IPS-18a (cell line): Measurements from ENCODE around the gene SCARF1.

ENCODE experiments used
- H3K27ac ChIP-seq: one replicate; pipeline ENCODE4 v1.5.1; 2013; ENCODE audit warnings: low read length
- H3K27me3 ChIP-seq: one replicate; pipeline ENCODE4 v1.6.1; 2013; ENCODE audit warnings: mild to moderate bottlenecking, low read length; ENCODE audit not compliant: control insufficient read depth, insufficient read depth
- H3K36me3 ChIP-seq: one replicate; pipeline ENCODE4 v1.6.1; 2013; ENCODE audit warnings: low read depth, low read length; ENCODE audit not compliant: control insufficient read depth
- H3K4me1 ChIP-seq: one replicate; pipeline ENCODE4 v1.6.1; 2013; ENCODE audit warnings: low read depth, low read length; ENCODE audit not compliant: control insufficient read depth
- H3K4me3 ChIP-seq: one replicate; pipeline ENCODE4 v1.5.1; 2013; ENCODE audit warnings: low read length
- H3K9ac ChIP-seq: one replicate; pipeline ENCODE4 v1.6.1; 2013; ENCODE audit warnings: mild to moderate bottlenecking, low read length, moderate library complexity
- H3K9me3 ChIP-seq: one replicate; pipeline ENCODE4 v1.6.1; 2013; ENCODE audit warnings: low read depth, low read length; ENCODE audit not compliant: control insufficient read depth

SCARF1 gene

DNA sequence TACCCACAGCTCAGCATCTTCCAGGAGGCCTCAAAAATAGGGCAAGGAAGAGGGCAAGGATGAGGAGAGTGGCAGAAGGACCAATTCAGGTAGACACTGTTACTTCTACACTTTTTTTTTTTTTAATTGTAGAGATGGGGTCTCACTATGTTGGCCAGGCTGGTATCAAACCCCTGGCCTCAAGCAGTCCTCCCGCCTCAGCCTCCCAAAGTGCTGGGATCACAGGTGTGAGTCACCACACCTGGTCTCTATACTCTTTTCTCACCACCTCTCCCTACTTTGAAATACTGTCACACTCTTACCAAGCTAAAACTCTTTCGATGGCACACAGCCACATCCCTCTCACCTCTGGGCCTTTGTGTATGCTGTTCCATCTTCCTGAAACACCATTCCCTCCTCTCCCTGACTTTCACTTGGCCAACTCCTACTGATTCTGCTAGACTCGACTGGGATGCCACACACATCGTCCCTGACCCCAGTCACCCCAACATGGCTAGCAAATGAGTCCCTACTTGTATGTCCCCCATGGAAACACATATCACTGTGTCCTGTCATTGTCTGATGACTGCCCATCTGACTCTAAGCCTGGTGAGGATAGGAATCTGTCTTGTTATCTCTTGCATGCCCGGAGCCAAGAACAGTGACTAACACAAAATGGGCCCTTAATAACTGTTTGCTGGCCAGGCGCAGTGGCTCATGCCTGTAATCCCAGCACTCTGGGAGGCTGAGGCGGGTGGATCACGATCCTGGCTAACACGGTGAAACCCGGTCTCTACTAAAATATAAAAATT, 9.7 kb downstream of the SCARF1 start:
- H3K27ac ChIP-seq, result no peak overlapping the region
- H3K9ac ChIP-seq, result no peak overlapping the region
- no peaks in the 10 kb centered on the region for H3K36me3 ChIP-seq
- no peak overlapping the region for H3K4me3 ChIP-seq
- no peaks in the 10 kb centered on the region for H3K4me1 ChIP-seq
- H3K9me3 ChIP-seq, result no peaks in the 10 kb centered on the region
- H3K27me3 ChIP-seq, result peaks cover 2% of the 10 kb centered on the region

DNA sequence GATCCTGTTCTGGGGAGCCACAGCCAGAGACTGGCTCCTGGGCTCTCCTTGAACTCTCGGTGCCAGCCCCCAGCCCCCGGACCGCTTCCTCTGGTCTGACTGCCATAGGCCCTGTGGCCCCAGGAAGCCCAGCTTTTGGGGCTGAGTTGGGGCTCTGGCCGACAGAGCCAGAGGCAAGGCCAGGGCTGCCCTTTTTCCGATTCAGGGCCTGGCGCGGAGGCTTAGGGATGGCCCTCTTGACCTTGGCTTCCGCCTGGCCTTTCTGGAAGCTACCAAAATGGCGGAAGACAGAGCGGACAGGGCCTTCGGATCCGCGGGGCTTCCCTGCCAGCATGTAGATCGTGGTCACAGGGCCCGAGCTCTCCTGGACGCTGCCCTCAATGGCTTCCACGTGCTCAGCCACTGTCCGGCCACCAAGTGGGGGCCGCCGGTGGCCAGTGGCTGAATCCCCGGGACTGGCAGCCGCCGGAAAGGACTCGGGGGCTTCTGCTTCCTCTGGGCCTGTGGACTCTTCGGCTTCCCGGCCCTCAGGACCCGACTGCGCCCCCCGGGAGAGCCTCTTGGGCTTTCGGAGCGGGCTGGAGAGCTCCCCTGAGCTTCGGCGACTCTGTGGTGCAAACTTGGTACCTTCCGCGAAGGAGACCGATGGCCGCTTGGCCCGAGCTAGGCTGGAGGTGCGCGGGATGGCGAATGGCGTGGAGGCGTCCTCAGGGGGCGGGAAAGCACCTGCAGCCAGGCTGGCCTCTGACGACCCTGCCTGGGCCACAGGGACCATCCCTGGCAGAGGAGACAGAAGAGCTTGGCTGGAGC, 10.5 kb downstream of the SCARF1 start:
- H3K4me3 ChIP-seq, result no peak overlapping the region
- H3K36me3 ChIP-seq, result no peaks in the 10 kb centered on the region
- no peak overlapping the region for H3K9ac ChIP-seq
- H3K9me3 ChIP-seq, result no peaks in the 10 kb centered on the region
- no peak overlapping the region for H3K27ac ChIP-seq
- H3K4me1 ChIP-seq, result no peaks in the 10 kb centered on the region
- H3K27me3 ChIP-seq, result peaks cover 10% of the 10 kb centered on the region

DNA sequence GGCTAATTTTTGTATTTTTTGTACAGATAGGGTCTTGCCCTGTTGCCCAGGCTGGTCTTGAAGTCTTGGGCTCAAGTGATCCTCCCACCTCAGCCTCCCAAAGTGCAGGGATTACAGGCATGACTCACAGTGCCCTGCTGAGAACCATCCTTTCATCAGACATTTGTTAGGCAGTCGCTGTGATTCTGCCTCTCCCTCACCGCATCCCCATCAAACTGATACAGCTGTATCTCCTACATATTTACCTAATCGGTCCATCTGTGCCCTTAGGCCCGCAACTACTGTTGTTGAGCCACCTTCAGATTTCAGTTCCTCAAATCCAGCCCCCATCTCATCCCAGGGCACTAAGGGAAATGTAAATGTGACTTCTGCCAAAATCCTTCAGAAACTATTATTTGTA, 14.9 kb downstream of the SCARF1 start:
- Histone ChIP-seq H3K9ac (no peak overlapping the region), H3K4me1 (peaks cover 8% of the 10 kb centered on the region), H3K27ac (no peak overlapping the region), H3K9me3 (no peaks in the 10 kb centered on the region), H3K27me3 (peaks cover 24% of the 10 kb centered on the region), H3K36me3 (no peaks in the 10 kb centered on the region), H3K4me3 (no peak overlapping the region)

DNA sequence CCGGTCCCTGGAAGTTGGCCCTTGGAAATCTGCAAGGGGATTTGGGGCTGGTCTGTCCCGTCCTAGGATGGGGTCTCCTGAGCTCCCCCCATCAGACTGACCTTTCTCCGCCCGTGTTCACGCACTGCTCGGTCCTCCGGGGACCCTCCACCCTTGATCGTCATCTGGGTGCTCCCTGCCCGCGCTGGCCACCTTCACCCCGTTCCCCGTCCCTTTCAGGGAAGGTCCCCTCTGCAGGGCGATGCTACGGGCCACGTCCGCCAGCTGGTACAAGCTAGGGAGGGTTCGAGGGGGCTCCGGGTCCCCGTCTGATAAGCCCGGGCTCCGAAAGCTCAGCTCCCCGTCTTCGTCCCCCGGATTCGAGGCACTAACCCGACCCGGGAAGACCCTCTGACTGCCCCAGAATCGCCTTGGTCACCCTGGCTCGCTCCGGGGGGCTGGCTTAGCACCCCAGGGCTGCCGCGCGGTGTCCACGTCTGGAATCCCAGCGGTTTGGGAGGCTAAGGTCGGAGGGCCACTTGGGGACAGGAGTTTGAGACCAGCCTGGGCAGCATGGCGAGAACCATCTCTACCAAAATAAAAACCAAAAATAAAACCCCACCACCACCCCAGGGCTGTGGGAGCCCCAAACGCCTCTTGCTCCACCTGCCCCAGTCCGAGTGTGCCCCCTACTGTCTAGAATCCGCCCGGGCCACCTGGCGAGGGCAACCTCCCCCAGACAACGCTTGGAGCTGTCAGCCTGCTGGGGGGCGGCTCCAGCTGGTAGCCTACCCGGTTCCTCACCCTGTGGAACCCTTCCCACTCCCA, 15.8 kb downstream of the SCARF1 start:
- Histone ChIP-seq H3K9me3 (no peaks in the 10 kb centered on the region), H3K9ac (peak overlapping the region; percentile 86), H3K4me3 (peak overlapping the region; percentile 75), H3K27ac (no peak overlapping the region), H3K36me3 (no peaks in the 10 kb centered on the region), H3K27me3 (peaks cover 24% of the 10 kb centered on the region), H3K4me1 (peaks cover 10% of the 10 kb centered on the region)

DNA sequence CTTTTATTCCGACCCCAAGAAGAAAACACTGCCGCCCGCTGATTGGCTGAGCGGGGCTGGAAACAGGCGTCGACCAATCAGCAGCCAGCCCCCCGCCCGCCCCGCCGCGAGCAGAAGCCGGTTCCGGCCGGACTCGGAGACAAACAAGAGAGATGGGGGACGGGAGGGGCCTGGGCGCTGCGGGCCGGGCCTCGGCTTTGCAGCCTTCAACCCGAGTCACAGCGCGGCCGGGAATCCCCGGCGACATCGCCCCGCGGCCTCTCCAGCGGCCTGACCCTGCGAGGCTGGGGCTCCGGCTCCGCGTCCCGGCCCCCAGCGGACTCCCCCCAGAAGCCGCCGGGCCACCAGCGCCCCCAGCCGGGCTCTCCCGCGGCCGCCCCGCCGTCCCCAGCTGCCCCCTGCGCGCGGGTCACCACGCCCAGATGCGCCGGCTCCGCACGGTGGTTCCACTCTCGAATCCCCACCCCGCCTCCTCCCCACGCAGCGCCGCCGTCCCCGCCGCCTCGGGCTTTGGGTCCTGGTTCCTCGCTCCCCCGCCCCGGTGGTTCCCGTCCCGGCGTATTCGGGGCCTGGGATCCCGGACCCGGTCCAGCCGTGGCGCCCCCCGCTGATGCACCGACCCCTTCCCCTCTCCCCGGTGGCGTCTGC, 16.6 kb downstream of the SCARF1 start:
- H3K36me3 ChIP-seq, result no peaks in the 10 kb centered on the region
- peak overlapping the region; percentile 75 for H3K4me3 ChIP-seq
- H3K9ac ChIP-seq, result peak overlapping the region; percentile 86
- no peak overlapping the region for H3K27ac ChIP-seq
- H3K4me1 ChIP-seq, result peaks cover 10% of the 10 kb centered on the region
- H3K27me3 ChIP-seq, result peaks cover 24% of the 10 kb centered on the region
- H3K9me3 ChIP-seq, result no peaks in the 10 kb centered on the region

DNA sequence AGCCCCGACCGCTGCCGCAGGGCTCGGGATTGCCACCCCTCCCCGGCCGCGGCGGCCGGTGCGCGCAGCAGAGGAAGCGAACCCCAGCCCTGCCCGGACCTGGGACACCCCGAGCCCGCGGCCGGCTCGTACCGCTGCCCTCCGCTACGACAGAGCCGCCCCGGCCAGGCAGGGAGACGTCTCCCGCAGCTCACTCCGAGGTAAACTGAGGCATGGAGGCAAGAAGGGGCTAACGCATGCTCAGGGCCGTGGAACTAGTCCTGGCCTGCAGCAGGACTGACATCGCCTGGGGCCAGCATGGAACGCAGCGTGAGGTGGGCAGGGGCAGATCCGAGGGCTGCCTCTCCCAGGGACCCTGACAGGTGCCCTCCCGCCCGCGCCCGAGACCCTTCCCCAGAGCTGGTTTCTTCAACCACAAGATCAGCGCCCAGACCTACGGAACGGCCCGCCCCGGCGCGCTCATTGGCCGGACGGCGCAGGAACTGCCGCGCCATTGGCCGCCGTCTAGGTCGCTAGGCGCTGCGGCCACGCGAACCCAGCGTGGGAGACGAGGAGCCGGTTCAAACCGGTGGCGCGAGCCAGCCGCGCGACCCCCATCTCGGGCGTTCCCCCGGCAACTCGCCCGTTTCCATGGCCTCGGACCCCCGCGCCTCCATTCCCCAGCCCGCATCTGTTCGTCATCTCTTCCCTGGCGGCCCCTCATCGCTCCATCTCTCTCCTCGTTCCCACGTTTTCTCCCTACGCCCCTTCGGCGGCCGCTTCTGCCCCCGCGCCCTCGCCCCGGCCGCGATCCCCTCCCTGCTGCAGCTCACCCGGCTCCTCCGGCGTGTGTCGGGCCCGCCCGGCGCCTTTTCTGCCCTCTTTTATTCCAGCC, 17.3 kb downstream of the SCARF1 start, which contains the start of gene SLC43A2:
SLC43A2 (minus strand) TSS at position 853 of the 874 bp plus-strand sequence. CDS start 960 bp downstream, outside the sequence.
- Histone ChIP-seq H3K9me3 (no peaks in the 10 kb centered on the region), H3K27ac (no peak within 1 kb of the TSS), H3K4me1 (peaks cover 10% of the 10 kb centered on the region), H3K36me3 (no peaks in the 10 kb centered on the region), H3K4me3 (peak within 1 kb of the TSS; percentile 75), H3K27me3 (peaks cover 24% of the 10 kb centered on the region), H3K9ac (peak within 1 kb of the TSS; percentile 86)

DNA sequence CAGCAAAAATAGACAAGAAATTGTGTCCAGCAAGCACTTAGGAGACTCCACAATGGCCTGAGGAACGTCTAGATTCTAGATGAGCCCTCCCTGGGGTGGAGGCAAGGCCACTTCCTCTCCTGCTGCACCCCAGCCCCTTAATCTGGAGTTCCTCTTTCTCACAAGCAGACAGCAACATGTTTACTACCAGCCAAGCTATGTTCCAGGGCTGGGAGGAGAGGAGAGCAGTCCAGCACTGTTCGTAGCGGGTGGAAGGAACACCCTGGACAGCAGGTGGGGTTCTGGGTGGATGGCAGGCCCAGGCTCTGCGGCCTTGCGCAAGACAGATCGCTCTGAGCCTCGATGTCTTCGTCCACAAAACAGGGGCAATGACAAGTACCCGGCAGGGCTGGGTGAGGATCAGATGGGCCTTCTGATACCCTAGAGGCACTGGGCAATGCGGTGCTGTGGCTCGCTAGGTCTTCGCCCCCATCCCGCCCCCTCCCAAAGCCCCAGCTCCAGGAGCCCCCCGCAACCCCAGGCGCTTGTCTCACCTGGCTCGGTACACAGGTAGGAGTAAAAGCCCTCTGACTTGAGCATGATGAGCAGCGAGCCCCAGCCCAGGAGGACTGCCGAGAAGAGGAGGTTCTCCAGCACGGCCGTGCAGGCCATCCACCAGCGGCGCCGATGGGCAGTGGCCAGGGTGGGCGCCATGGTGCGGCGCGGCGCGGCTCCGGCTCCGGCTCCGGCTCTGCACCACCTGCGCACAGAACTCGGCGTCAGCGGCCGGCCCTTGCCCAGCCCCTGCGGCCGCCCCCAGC, 18.1 kb downstream of the SCARF1 start:
- H3K9me3 ChIP-seq, result no peaks in the 10 kb centered on the region
- peaks cover 10% of the 10 kb centered on the region for H3K4me1 ChIP-seq
- H3K9ac ChIP-seq, result peak overlapping the region; percentile 86
- peaks cover 24% of the 10 kb centered on the region for H3K27me3 ChIP-seq
- H3K36me3 ChIP-seq, result no peaks in the 10 kb centered on the region
- H3K4me3 ChIP-seq, result peak overlapping the region; percentile 75
- no peak overlapping the region for H3K27ac ChIP-seq

DNA sequence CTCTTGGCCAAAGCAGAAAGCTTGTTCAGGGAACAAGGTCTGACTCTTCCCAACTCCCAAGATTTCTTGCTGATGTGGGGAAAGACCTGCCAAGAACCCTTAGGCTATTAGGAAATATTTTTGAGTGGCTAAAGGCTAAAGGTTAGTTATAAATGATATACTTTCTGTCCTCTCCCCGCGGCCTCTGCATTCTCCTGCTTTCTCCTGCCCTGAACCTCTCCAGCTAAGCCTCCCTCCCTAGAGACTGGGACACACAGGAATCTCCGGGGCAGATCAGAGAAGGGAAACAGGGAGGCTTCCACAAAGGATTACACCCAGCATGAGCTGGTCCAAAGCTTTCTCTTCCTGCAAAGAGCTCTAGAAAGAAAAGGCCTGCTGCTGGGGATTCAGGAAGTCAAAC, 19.2 kb downstream of the SCARF1 start:
- no peaks in the 10 kb centered on the region for H3K36me3 ChIP-seq
- H3K9me3 ChIP-seq, result no peaks in the 10 kb centered on the region
- H3K9ac ChIP-seq, result no peak overlapping the region
- H3K4me3 ChIP-seq, result no peak overlapping the region
- peaks cover 10% of the 10 kb centered on the region for H3K4me1 ChIP-seq
- H3K27me3 ChIP-seq, result peaks cover 24% of the 10 kb centered on the region
- no peak overlapping the region for H3K27ac ChIP-seq

DNA sequence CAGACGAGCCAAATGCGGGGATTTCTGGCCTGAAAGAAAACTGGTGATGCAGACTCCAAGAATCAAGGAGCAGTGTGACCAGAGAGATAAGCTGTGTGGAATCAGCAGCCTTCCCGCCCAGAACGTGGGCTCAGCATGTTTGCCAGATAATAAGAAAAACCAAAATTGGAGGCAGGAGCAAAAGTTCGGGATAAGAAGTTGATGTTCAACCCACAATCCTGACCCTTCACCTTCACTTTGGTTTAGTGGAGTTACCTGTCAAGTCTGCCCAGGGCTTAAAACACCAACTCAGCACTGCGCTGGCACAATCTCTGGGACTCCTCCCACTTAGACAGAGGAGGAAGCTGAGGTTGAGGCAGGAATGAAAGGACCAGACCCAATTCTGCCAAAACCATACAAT, 20.0 kb downstream of the SCARF1 start:
- Histone ChIP-seq H3K27ac (no peak overlapping the region), H3K4me3 (no peak overlapping the region), H3K4me1 (peaks cover 10% of the 10 kb centered on the region), H3K9me3 (no peaks in the 10 kb centered on the region), H3K9ac (no peak overlapping the region), H3K27me3 (peaks cover 20% of the 10 kb centered on the region), H3K36me3 (no peaks in the 10 kb centered on the region)

DNA sequence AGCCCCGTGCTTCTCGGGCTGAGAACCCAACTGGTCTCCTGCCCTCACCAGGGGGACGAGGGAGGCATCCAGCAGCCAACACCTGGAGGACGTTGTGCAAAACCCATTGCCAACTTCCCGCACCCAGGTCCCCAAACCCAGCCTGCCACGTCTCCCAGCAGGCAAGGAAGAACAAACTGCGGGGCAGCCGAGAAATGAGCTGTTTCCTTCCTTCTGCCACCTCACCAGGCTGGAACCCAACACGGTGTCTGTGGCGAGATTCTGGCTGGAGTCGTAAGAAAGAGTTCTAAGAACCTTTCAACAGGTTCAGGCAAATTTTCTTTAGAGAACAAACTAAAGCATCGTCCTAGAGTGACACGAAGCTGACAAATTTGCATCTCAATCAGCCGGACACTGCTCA, 20.5 kb downstream of the SCARF1 start:
- no peak overlapping the region for H3K4me3 ChIP-seq
- peaks cover 10% of the 10 kb centered on the region for H3K4me1 ChIP-seq
- no peak overlapping the region for H3K9ac ChIP-seq

More for the DNA sequence above, 20.5 kb downstream of the SCARF1 start:
- Histone ChIP-seq H3K27ac (no peak overlapping the region), H3K9me3 (no peaks in the 10 kb centered on the region), H3K27me3 (peaks cover 14% of the 10 kb centered on the region), H3K36me3 (no peaks in the 10 kb centered on the region)
